Ascending aorta (tissue), 2 donors: ENCODE measurements around the gene DKK3. TPM values are rescaled to one million over a fixed set of nuclear protein-coding genes. Genes with fewer than 3 reads are reported as not detected.
A peak's percentile ranks its signal among the peaks of the same experiment; 100 is the strongest.

Experiments
- DNase-seq, 2 donors: peaks; one replicate each; pipeline ENCODE4 v3.0.0-alpha.2; 2019; ENCODE audit warnings: low spot score in 2 of 2
- H3K27ac ChIP-seq, 2 donors: fragments of 200-600 bp; sonication (generic); one replicate each; pipeline ENCODE4 v1.5.1; 2016 to 2017; ENCODE audit warnings: mild to moderate bottlenecking in 1 of 2
- H3K27me3 ChIP-seq: fragments of 200-600 bp; sonication (generic); one replicate; pipeline ENCODE4 v1.5.1; 2017
- H3K36me3 ChIP-seq, 2 donors: fragments of 200-600 bp; sonication (generic); one replicate each; pipeline ENCODE4 v1.5.1; 2016
- H3K4me1 ChIP-seq, 2 donors: fragments of 200-600 bp; sonication (generic); one replicate each; pipeline ENCODE4 v1.5.1; 2016 to 2017; ENCODE audit warnings: mild to moderate bottlenecking in 1 of 2
- H3K4me3 ChIP-seq, 2 donors: fragments of 200-600 bp; sonication (generic); one replicate each; pipeline ENCODE4 v1.5.1; 2016 to 2017; ENCODE audit warnings: mild to moderate bottlenecking in 1 of 2
- H3K9me3 ChIP-seq, 2 donors: fragments of 200-600 bp; sonication (generic); one replicate each; pipeline ENCODE4 v1.5.1; 2016
- intact Hi-C: fragments of 100-400 bp; cut with DNase I; formaldehyde crosslinking; loops from one replicate; pipeline ENCODE4 v1.15.1; 2023
- total RNA-seq: library from RNA; depleted of rRNA; stranded (reverse); fragments of >200 nt; gene quantifications from one replicate; pipeline ENCODE4 v1.1.0, GENCODE V29; 2016
- TF ChIP-seq, protein P1 (sequence below), 3 experiments: fragments of 200-600 bp in 2 of 3; fragments of 450-650 bp in 1 of 3; sonication (generic) in 2 of 3; IDR thresholded peaks; one replicate each; pipeline ENCODE4 v1.5.1; 2016 to 2019; ENCODE audit warnings: antibody characterized with exemption in 3 of 3, mild to moderate bottlenecking in 1 of 3, moderate library complexity in 1 of 3

The DKK3 gene
- total RNA-seq, 1 donor from 2014 or later: 433 TPM

- intact Hi-C loops: no loop called here
- TF ChIP-seq, protein P1, sequence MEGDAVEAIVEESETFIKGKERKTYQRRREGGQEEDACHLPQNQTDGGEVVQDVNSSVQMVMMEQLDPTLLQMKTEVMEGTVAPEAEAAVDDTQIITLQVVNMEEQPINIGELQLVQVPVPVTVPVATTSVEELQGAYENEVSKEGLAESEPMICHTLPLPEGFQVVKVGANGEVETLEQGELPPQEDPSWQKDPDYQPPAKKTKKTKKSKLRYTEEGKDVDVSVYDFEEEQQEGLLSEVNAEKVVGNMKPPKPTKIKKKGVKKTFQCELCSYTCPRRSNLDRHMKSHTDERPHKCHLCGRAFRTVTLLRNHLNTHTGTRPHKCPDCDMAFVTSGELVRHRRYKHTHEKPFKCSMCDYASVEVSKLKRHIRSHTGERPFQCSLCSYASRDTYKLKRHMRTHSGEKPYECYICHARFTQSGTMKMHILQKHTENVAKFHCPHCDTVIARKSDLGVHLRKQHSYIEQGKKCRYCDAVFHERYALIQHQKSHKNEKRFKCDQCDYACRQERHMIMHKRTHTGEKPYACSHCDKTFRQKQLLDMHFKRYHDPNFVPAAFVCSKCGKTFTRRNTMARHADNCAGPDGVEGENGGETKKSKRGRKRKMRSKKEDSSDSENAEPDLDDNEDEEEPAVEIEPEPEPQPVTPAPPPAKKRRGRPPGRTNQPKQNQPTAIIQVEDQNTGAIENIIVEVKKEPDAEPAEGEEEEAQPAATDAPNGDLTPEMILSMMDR (IDR thresholded peaks at IDR 0.05): peak in 1 of 3 experiments; percentile 16
- Histone ChIP-seq H3K36me3 (peaks cover 0 to 13% of the 10 kb centered on the region in 2 donors), H3K4me1 (peaks cover 4 to 26% of the 10 kb centered on the region in 2 donors), H3K27ac (peak overlapping the region; percentile 63 to 81), H3K9me3 (no peaks in the 10 kb centered on the region), H3K4me3 (no peak overlapping the region), H3K27me3 (no peaks in the 10 kb centered on the region)
- DNase-seq: peak in 1 of 2 donors; percentile 52
Measured at GRCh38 chr11:11987503-11988022, 20.9 kb downstream of the DKK3 start.

- peaks cover 4 to 39% of the 10 kb centered on the region in 2 donors for H3K4me1 ChIP-seq
- intact Hi-C loops: no loop called here
- TF ChIP-seq, protein P1 (IDR thresholded peaks at IDR 0.05): no peak
- H3K4me3 ChIP-seq: no peak overlapping the region
- no peaks in the 10 kb centered on the region for H3K9me3 ChIP-seq
- peaks cover 0 to 7% of the 10 kb centered on the region in 2 donors for H3K36me3 ChIP-seq
- DNase-seq: peak in 1 of 2 donors; percentile 60
- H3K27ac ChIP-seq: peak overlapping the region; percentile 81 to 83
- H3K27me3 ChIP-seq: no peaks in the 10 kb centered on the region
Measured at GRCh38 chr11:11985954-11986949, 22.2 kb downstream of the DKK3 start.

DNA sequence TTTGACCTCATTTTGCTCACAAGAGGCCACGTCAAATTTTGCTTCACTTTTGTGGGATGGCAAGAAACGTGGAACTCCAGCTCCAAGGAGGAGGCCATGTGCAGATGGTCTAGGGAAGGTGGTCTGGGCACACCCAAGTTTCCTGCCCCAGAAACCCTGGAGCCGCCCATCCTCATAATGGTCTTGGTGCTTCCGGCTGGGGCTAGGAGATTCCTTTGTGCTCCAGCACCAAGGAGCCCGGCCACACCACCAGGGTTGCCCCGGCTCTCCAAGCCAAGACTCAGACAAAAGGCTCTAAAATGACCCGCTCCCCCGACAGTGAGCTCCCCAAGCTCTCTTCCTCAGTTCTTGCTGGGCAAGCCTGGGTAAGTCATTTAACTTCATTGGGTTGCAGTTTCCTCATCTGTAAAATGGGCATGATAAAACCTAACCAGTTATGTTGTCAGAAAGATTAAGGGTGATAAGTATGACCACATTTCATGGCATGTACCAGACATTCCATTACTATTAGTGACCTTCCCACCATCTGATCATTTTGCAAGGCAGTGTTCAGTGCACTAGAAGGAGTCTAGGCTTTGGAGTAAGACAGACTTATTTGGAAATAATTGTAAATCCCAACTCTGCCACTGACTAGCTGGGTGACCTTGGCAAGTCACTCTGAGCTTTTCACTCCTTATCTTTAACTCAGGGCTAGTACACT is 23.3 kb downstream of the DKK3 start:
- Histone ChIP-seq H3K27ac (peak overlapping the region; percentile 81 to 83), H3K4me3 (no peak overlapping the region), H3K36me3 (peaks cover 0 to 3% of the 10 kb centered on the region in 2 donors), H3K27me3 (no peaks in the 10 kb centered on the region), H3K9me3 (no peaks in the 10 kb centered on the region), H3K4me1 (peaks cover 4 to 44% of the 10 kb centered on the region in 2 donors)
- TF ChIP-seq, protein P1 (IDR thresholded peaks at IDR 0.05): no peak
- DNase-seq: peak in 1 of 2 donors; percentile 66
- intact Hi-C loops: no loop called here

- H3K4me1 ChIP-seq: peaks cover 6 to 43% of the 10 kb centered on the region in 2 donors
- TF ChIP-seq, protein P1 (IDR thresholded peaks at IDR 0.05): no peak
- no peak overlapping the region for H3K4me3 ChIP-seq
- intact Hi-C loops: no loop called here
- H3K27me3 ChIP-seq: no peaks in the 10 kb centered on the region
- no peaks in the 10 kb centered on the region for H3K9me3 ChIP-seq
- DNase-seq: no peak
- H3K27ac ChIP-seq: peak overlapping the region; percentile 81 to 83
- no peaks in the 10 kb centered on the region for H3K36me3 ChIP-seq
Measured at GRCh38 chr11:11984563-11984962, 23.9 kb downstream of the DKK3 start.

GRCh38 chr11:11983427-11983826 is 25.0 kb downstream of the DKK3 start:
- DNase-seq: peak in 1 of 2 donors; percentile 54
- Histone ChIP-seq H3K27me3 (no peaks in the 10 kb centered on the region), H3K9me3 (no peaks in the 10 kb centered on the region), H3K27ac (peak overlapping the region; percentile 81 to 83), H3K36me3 (no peaks in the 10 kb centered on the region), H3K4me1 (peaks cover 14 to 55% of the 10 kb centered on the region in 2 donors), H3K4me3 (no peak overlapping the region)
- intact Hi-C loops: no loop called here
- TF ChIP-seq, protein P1 (IDR thresholded peaks at IDR 0.05): no peak
